Smooth muscle cell (in vitro differentiated cells): ENCODE measurements around the gene ARF6. TPM values are rescaled to one million over a fixed set of nuclear protein-coding genes. Genes with fewer than 3 reads are reported as not detected.

Experiments
- DNase-seq: peaks from one replicate; lab custom pipeline; 2025; ENCODE audit not compliant: unreplicated experiment; lab: John Stamatoyannopoulos, UW
- H2AFZ ChIP-seq: fragments of 200-600 bp; sonication (generic); 2 replicates; pipeline ENCODE4 v1.6.0; 2016; ENCODE audit warnings: antibody characterized with exemption, low read depth, mild to moderate bottlenecking
- H3F3A ChIP-seq: fragments of 200-600 bp; sonication (generic); 2 replicates; pipeline ENCODE4 v1.6.0; 2017; ENCODE audit warnings: antibody characterized with exemption, low read depth
- H3K27ac ChIP-seq: fragments of 200-600 bp; sonication (generic); 2 replicates; pipeline ENCODE4 v1.5.1; 2016; ENCODE audit warnings: low read depth, mild to moderate bottlenecking
- H3K27me3 ChIP-seq: fragments of 200-600 bp; sonication (generic); 2 replicates; pipeline ENCODE4 v1.6.1; 2016; ENCODE audit warnings: low read depth, mild to moderate bottlenecking
- H3K36me3 ChIP-seq: fragments of 200-600 bp; sonication (generic); 2 replicates; pipeline ENCODE4 v1.5.1; 2016; ENCODE audit warnings: low read depth
- H3K4me1 ChIP-seq: fragments of 200-600 bp; sonication (generic); 2 replicates; pipeline ENCODE4 v1.5.1; 2016; ENCODE audit warnings: low read depth
- H3K4me2 ChIP-seq: fragments of 200-600 bp; sonication (generic); 2 replicates; pipeline ENCODE4 v1.6.0; 2016; ENCODE audit warnings: mild to moderate bottlenecking
- H3K4me3 ChIP-seq: fragments of 200-600 bp; sonication (generic); 2 replicates; pipeline ENCODE4 v1.5.1; 2016; ENCODE audit warnings: mild to moderate bottlenecking
- H3K79me2 ChIP-seq: fragments of 200-600 bp; sonication (generic); 2 replicates; pipeline ENCODE4 v1.6.0; 2016; ENCODE audit warnings: low read depth, mild to moderate bottlenecking
- H3K9ac ChIP-seq: fragments of 200-600 bp; sonication (generic); 2 replicates; pipeline ENCODE4 v1.6.0; 2016; ENCODE audit warnings: low read depth
- H3K9me3 ChIP-seq: fragments of 200-600 bp; sonication (generic); replicated peaks from 2 replicates; pipeline ENCODE4 v1.5.1; 2016; ENCODE audit warnings: low read depth
- H4K20me1 ChIP-seq: fragments of 200-600 bp; sonication (generic); 2 replicates; pipeline ENCODE4 v1.6.0; 2016; ENCODE audit warnings: low read depth
- CTCF ChIP-seq: fragments of 200-600 bp; sonication (generic); IDR thresholded peaks from 2 replicates; pipeline ENCODE4 v1.5.1; 2017; ENCODE audit warnings: borderline replicate concordance, mild to moderate bottlenecking, antibody characterized with exemption; ENCODE audit not compliant: insufficient read depth, poor library complexity, severe bottlenecking
- WGBS: methylation state at CpG from one replicate; pipeline ENCODE4 v1.1.7; 2016; ENCODE audit warnings: low lambda C conversion rate; 5-methylcytosine and 5-hydroxymethylcytosine counted together
- polyA plus RNA-seq: library from polyadenylated mRNA; unstranded; fragments of >200 nt; fragmentation: Nextera tagmentation; extraction: Ambion mirVana; gene quantifications from 2 replicates; pipeline ENCODE4 v1.2.1, GENCODE V29; 2016
- total RNA-seq: library from RNA; depleted of rRNA; stranded (reverse); fragments of >200 nt; gene quantifications from 2 replicates; pipeline ENCODE4 v1.2.3, GENCODE V29; 2014

The ARF6 gene
- total and polyA plus RNA-seq, 2 experiments from 2014 or later: 59.8 to 68.7 TPM

GRCh38 chr14:49852301-49853157, 40.4 kb upstream of the ARF6 start, which contains the start of gene NEMF:
Gene NEMF (minus strand): TSS chr14:49852788. CDS start chr14:49852753, 35 bp downstream.
- under 1% methylated on average over 49 of the region's 49 CpGs for WGBS

DNA sequence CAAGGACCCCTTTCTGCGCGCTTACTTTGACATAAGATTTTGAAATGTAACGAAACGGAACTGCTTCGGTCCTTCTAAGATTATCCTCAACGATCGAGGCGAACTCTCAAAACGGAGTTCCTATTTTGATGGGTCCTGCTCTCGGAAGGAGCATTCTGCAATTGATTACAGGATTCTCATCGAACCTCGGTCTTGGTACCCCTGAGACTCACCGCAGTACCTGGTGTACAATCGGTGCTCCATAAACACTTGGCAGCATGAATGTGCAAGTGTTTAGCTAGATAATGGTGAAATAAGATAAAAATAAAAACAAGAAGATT, 39.8 kb upstream of the ARF6 start:
- no peak for DNase-seq
- no peak for TF ChIP-seq CTCF
- Histone ChIP-seq H3K27ac (no peak overlapping the region), H3K4me3 (peak overlapping the region; percentile 85), H4K20me1 (peaks cover 5% of the 10 kb centered on the region), H3K79me2 (peaks cover 46% of the 10 kb centered on the region), H3K9me3 (no peaks in the 10 kb centered on the region), H3K36me3 (no peaks in the 10 kb centered on the region), H3K4me1 (peaks cover 11% of the 10 kb centered on the region), H2AFZ (peak overlapping the region; percentile 89), H3K27me3 (no peaks in the 10 kb centered on the region), H3F3A (no peaks in the 10 kb centered on the region), H3K9ac (no peak overlapping the region), H3K4me2 (peak overlapping the region; percentile 99)
- 13% methylated on average over 14 of the region's 14 CpGs for WGBS

More at GRCh38 chr14:49852301-49853157, 40.4 kb upstream of the ARF6 start, which contains the start of gene NEMF:
- TF ChIP-seq CTCF: peak; percentile 73
- peaks cover 5% of the 10 kb centered on the region for H4K20me1 ChIP-seq
- H3K9me3 ChIP-seq: no peaks in the 10 kb centered on the region
- H3K27ac ChIP-seq: peak within 1 kb of the TSS; percentile 59
- peaks cover 52% of the 10 kb centered on the region for H3K79me2 ChIP-seq
- H3K27me3 ChIP-seq: no peaks in the 10 kb centered on the region
- H3K4me1 ChIP-seq: peaks cover 11% of the 10 kb centered on the region
- no peaks in the 10 kb centered on the region for H3K36me3 ChIP-seq
- H3F3A ChIP-seq: no peaks in the 10 kb centered on the region
- peak within 1 kb of the TSS; percentile 89 for H2AFZ ChIP-seq
- DNase-seq: peak; percentile 70
- H3K9ac ChIP-seq: peak within 1 kb of the TSS; percentile 93
- peak within 1 kb of the TSS; percentile 85 for H3K4me3 ChIP-seq
- peak within 1 kb of the TSS; percentile 99 for H3K4me2 ChIP-seq

DNA sequence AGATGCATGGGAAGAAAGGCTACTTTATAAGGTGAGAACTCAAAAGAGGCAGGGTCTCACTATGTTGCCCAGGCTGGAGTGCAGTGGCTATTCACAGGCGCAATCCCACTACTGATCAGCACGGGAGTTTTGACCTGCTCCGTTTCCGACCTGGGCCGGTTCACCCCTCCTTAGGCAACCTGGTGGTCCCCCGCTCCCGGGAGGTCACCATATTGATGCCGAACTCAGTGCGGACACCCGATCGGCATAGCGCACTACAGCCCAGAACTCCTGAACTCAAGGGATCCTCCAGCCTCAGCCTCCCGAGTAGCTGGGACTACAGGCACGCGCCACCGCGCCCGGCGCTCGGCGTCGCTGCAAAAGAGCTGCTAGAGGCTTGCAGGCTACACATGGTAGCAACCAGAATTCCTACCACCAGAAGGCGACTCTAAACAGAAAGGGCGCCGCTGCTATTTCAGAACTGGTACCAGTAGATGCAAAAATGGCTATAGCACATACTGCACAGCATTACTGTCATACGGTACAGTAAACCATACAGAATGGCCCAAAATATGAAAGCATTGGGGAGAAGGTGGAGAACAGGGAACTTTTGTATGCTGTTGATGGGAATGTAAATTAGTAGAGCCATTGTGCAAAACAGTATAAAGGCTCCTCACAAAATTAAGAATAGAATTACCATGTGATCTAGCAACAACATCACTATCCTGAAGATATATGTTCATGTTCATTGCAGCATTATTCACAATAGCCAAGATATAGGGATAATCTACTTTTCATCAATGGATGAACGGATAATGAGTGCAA, 39.1 kb upstream of the ARF6 start:
- peak; percentile 17 for DNase-seq
- Histone ChIP-seq H3K27ac (no peak overlapping the region), H3K36me3 (no peaks in the 10 kb centered on the region), H3K4me3 (peak overlapping the region; percentile 85), H3K9ac (no peak overlapping the region), H4K20me1 (peaks cover 5% of the 10 kb centered on the region), H3K79me2 (peaks cover 39% of the 10 kb centered on the region), H2AFZ (no peak overlapping the region), H3K27me3 (no peaks in the 10 kb centered on the region), H3F3A (no peaks in the 10 kb centered on the region), H3K4me2 (peak overlapping the region; percentile 99), H3K9me3 (no peaks in the 10 kb centered on the region), H3K4me1 (peaks cover 11% of the 10 kb centered on the region)
- 39% methylated on average over 25 of the region's 27 CpGs for WGBS
- peak; percentile 72 for TF ChIP-seq CTCF
